HG03442 (cell line): ENCODE results near the gene PDSS1.

ENCODE experiments used
- ATAC-seq: cut with Tn5 transposase; IDR thresholded peaks from one replicate; pipeline ENCODE4 v1.9.1; 2021; ENCODE audit warnings: mild to moderate bottlenecking, moderate library complexity; ENCODE audit not compliant: unreplicated experiment

The PDSS1 gene

DNA sequence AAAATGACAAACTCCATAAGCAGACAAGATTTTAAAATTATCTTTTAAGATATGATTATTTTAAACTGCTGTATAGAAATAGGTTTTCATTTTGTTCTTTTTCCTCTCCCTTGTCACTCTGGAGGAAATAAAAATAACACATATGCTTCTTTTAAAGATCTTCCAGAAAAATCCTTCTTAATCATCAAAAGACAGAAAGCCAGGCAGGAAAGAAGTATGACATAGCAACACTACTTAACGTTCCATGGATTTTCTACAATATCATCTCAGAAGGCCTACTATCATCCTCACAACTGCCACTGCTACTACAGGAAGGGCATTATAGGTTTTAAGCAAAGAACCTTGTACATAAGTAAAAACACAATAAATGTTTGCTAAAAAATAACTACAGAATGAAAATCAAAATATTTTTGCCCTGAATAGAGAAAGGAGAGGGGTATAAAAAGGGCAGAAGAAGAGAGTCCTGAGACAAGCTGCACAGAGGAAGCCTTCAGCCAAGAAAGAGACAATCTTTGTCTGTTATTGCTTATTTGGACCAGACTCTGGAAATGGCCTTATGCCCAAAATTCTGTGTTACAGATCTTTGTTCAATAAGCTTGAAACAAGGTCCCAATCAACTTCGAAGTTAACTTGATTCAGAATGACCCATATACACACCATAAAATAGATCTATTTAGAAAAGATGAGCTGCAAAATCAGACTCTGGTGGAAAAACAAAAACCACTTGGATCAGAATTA, 95.4 kb downstream of the PDSS1 start:
- ATAC-seq, result no peak
